SU-DHL-6 (cell line): ENCODE data around the gene TUG1.

Experiments used
- CTCF ChIP-seq: fragments of 200-600 bp; sonication (generic); IDR thresholded peaks from one replicate; pipeline ENCODE4 v1.5.1; 2017; ENCODE audit warnings: antibody characterized with exemption, mild to moderate bottlenecking, low read length, moderate library complexity; ENCODE audit not compliant: insufficient read depth, poor library complexity, severe bottlenecking
- EZH2phosphoT487 ChIP-seq: fragments of 200-600 bp; sonication (generic), shearing (Covaris generic); conservative IDR thresholded peaks from 2 replicates; pipeline ENCODE4 v1.6.1; 2018; ENCODE audit warnings: mild to moderate bottlenecking, antibody characterized with exemption, low read length, moderate library complexity, mixed read lengths

GRCh38 chr22:31005535-31005934 is 36.5 kb downstream of the TUG1 start:
- TF ChIP-seq CTCF = no peak
- TF ChIP-seq EZH2phosphoT487 = no peak
